Suprapubic skin (tissue), 4 donors: Measurements from ENCODE around the gene CUEDC2. TPM values are rescaled to one million over a fixed set of nuclear protein-coding genes. Genes with fewer than 3 reads are reported as not detected.

Experiments used
- DNase-seq, 2 donors: peaks; one replicate each; pipeline ENCODE4 v3.0.0-alpha.2; 2019; ENCODE audit warnings: low spot score in 2 of 2
- H3K27ac ChIP-seq: fragments of 200-600 bp; sonication (generic); one replicate; pipeline ENCODE4 v1.5.1; 2019
- H3K27me3 ChIP-seq: fragments of 200-600 bp; sonication (generic); one replicate; pipeline ENCODE4 v1.5.1; 2019
- H3K36me3 ChIP-seq: fragments of 200-600 bp; sonication (generic); one replicate; pipeline ENCODE4 v1.5.1; 2019
- H3K4me1 ChIP-seq: fragments of 200-600 bp; sonication (generic); one replicate; pipeline ENCODE4 v1.5.1; 2019
- H3K4me3 ChIP-seq: fragments of 200-600 bp; sonication (generic); one replicate; pipeline ENCODE4 v1.5.1; 2019; ENCODE audit warnings: mild to moderate bottlenecking
- H3K9me3 ChIP-seq: fragments of 200-600 bp; sonication (generic); one replicate; pipeline ENCODE4 v1.5.1; 2019
- CTCF ChIP-seq, 2 donors: fragments of 200-600 bp in 1 of 2; fragments of 450-650 bp in 1 of 2; sonication (generic) in 1 of 2; IDR thresholded peaks; one replicate each; pipeline ENCODE4 v1.5.1; 2016 to 2019; ENCODE audit warnings: antibody characterized with exemption in 2 of 2, mild to moderate bottlenecking in 1 of 2, moderate library complexity in 1 of 2
- EP300 ChIP-seq: sonication (generic); formaldehyde crosslinking; IDR thresholded peaks from one replicate; pipeline ENCODE4 v1.6.1; 2017; ENCODE audit warnings: antibody characterized with exemption
- POLR2A ChIP-seq, 2 donors: fragments of 450-650 bp; IDR thresholded peaks; one replicate each; pipeline ENCODE4 v1.6.1; 2017; ENCODE audit warnings: antibody characterized with exemption in 2 of 2, mild to moderate bottlenecking in 2 of 2, moderate library complexity in 2 of 2
- POLR2AphosphoS5 ChIP-seq, 3 donors: sonication (generic); formaldehyde crosslinking; IDR thresholded peaks; one replicate each; pipeline ENCODE4 v1.6.1; 2017; ENCODE audit warnings: antibody characterized with exemption in 3 of 3
- WGBS: methylation state at CpG from one replicate; pipeline ENCODE4 v1.1.5; 2018; 5-methylcytosine and 5-hydroxymethylcytosine counted together
- total RNA-seq, 4 donors: library from RNA; depleted of rRNA; stranded (reverse); fragments of >200 nt; gene quantifications; one replicate each; pipeline ENCODE4 v1.1.0, GENCODE V29; 2016

Gene CUEDC2
- total RNA-seq, 4 donors from 2014 or later: 25.0 to 61.2 (median 40.2) TPM

GRCh38 chr10:102394801-102395399 lies 37.5 kb downstream of the CUEDC2 start:
- H3K9me3 ChIP-seq: no peaks in the 10 kb centered on the region
- H3K27ac ChIP-seq: peak overlapping the region; percentile 94
- no peaks in the 10 kb centered on the region for H3K36me3 ChIP-seq
- H3K4me1 ChIP-seq: peaks cover 51% of the 10 kb centered on the region
- H3K27me3 ChIP-seq: no peaks in the 10 kb centered on the region
- WGBS: 0% methylated on average over 11 of the region's 35 CpGs
- peak overlapping the region; percentile 84 for H3K4me3 ChIP-seq
- TF ChIP-seq POLR2AphosphoS5 (IDR thresholded peaks at IDR 0.05): no peak
- no peak for TF ChIP-seq EP300
- no peak for TF ChIP-seq CTCF (IDR thresholded peaks at IDR 0.05)
- TF ChIP-seq POLR2A (IDR thresholded peaks at IDR 0.05): no peak
- DNase-seq: no peak

GRCh38 chr10:102394079-102394800 lies 38.1 kb downstream of the CUEDC2 start:
- H3K9me3 ChIP-seq: no peaks in the 10 kb centered on the region
- peaks cover 45% of the 10 kb centered on the region for H3K4me1 ChIP-seq
- TF ChIP-seq POLR2A (IDR thresholded peaks at IDR 0.05) (peak; percentile 64 to 91), POLR2AphosphoS5 (IDR thresholded peaks at IDR 0.05) (peak; percentile 29 to 89 (median 72)), CTCF (IDR thresholded peaks at IDR 0.05) (peak in 1 of 2 donors; percentile 90), EP300 (no peak)
- H3K27me3 ChIP-seq: no peaks in the 10 kb centered on the region
- peak; percentile 98 for DNase-seq
- WGBS: 0% methylated on average over 17 of the region's 71 CpGs
- H3K27ac ChIP-seq: peak overlapping the region; percentile 94
- peak overlapping the region; percentile 84 for H3K4me3 ChIP-seq
- H3K36me3 ChIP-seq: no peaks in the 10 kb centered on the region

- Histone ChIP-seq H3K4me3 (peak overlapping the region; percentile 84), H3K9me3 (no peaks in the 10 kb centered on the region), H3K27me3 (no peaks in the 10 kb centered on the region), H3K4me1 (peaks cover 38% of the 10 kb centered on the region), H3K27ac (peak overlapping the region; percentile 94), H3K36me3 (no peaks in the 10 kb centered on the region)
- 47% methylated on average over 21 of the region's 30 CpGs for WGBS
- no peak for DNase-seq
- TF ChIP-seq POLR2AphosphoS5 (IDR thresholded peaks at IDR 0.05) (no peak), POLR2A (IDR thresholded peaks at IDR 0.05) (no peak), CTCF (IDR thresholded peaks at IDR 0.05) (peak in 1 of 2 donors; percentile 96)
Measured at GRCh38 chr10:102393411-102394078, 38.8 kb downstream of the CUEDC2 start.

- H3K4me3 ChIP-seq: no peak overlapping the region
- DNase-seq: no peak
- H3K36me3 ChIP-seq: no peaks in the 10 kb centered on the region
Measured at GRCh38 chr10:102392306-102392705, 40.1 kb downstream of the CUEDC2 start.

More at GRCh38 chr10:102392306-102392705, 40.1 kb downstream of the CUEDC2 start:
- H3K9me3 ChIP-seq: no peaks in the 10 kb centered on the region
- no peak overlapping the region for H3K27ac ChIP-seq
- WGBS: 92% methylated on average over 5 of the region's 5 CpGs
- no peak for TF ChIP-seq POLR2A (IDR thresholded peaks at IDR 0.05)
- TF ChIP-seq CTCF (IDR thresholded peaks at IDR 0.05): no peak
- TF ChIP-seq POLR2AphosphoS5 (IDR thresholded peaks at IDR 0.05): no peak
- TF ChIP-seq EP300: no peak
- H3K27me3 ChIP-seq: no peaks in the 10 kb centered on the region
- peaks cover 30% of the 10 kb centered on the region for H3K4me1 ChIP-seq
